ENCODE data around the gene CRTC2. TPM values are rescaled to one million over a fixed set of nuclear protein-coding genes. Genes with fewer than 3 reads are reported as not detected.

Gene CRTC2
- total RNA-seq, 1 donor from 2014 or later: 47.3 TPM

DNA sequence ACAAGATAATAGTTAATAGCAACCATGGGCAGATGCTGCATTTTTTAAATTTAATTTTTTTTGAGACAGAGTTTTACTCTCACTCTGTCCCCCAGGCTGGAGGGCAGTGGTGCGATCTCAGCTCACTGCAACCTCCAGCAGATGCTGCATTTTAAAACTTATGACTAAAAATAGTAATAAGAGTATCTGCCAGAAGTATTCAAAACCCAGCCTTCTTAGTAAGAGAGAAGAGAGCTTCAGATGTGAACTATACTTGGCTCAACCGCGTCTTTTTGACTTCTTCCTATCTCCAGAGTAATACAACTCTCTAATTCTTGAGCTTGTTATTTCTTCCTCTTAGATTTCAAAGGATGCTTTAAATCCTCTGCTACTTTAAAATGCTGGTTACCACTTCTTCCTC, 36.8 kb upstream of the CRTC2 start:
- Mint-ChIP-seq H3K27ac (ENCODE audit: unreplicated experiment) (no peak overlapping the region), H3K27me3 (ENCODE audit: unreplicated experiment) (peaks cover 2% of the 10 kb centered on the region), H3K9me3 (ENCODE audit: unreplicated experiment) (peaks cover 4% of the 10 kb centered on the region), H3K36me3 (ENCODE audit: unreplicated experiment) (no peaks in the 10 kb centered on the region), H3K4me3 (ENCODE audit: unreplicated experiment) (no peak overlapping the region), H3K4me1 (ENCODE audit: low read depth, unreplicated experiment) (peaks cover 7% of the 10 kb centered on the region)
- DNase-seq: no peak
- TF ChIP-seq, protein P1, sequence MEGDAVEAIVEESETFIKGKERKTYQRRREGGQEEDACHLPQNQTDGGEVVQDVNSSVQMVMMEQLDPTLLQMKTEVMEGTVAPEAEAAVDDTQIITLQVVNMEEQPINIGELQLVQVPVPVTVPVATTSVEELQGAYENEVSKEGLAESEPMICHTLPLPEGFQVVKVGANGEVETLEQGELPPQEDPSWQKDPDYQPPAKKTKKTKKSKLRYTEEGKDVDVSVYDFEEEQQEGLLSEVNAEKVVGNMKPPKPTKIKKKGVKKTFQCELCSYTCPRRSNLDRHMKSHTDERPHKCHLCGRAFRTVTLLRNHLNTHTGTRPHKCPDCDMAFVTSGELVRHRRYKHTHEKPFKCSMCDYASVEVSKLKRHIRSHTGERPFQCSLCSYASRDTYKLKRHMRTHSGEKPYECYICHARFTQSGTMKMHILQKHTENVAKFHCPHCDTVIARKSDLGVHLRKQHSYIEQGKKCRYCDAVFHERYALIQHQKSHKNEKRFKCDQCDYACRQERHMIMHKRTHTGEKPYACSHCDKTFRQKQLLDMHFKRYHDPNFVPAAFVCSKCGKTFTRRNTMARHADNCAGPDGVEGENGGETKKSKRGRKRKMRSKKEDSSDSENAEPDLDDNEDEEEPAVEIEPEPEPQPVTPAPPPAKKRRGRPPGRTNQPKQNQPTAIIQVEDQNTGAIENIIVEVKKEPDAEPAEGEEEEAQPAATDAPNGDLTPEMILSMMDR (IDR thresholded peaks at IDR 0.05; ENCODE audit: partially characterized antibody, unreplicated experiment): no peak

DNA sequence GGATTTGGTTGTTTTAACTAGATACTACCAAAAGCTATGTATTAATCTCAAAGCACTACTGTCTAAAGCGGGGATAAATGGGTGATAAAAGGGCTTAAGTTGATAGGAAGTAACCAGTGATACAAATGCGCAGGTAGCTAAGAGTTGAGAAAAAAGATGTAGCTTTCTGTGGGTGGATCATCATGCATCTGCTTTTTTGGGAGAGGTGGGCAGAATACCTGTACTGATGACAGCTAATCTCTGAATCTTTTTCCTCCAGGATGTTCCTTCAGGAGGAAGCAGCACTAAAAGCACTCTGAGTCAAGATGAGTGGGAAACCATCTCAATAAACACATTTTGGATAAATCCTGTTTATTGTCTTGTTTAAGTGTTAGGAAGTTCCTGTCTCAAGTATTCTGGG, 33.4 kb upstream of the CRTC2 start:
- Mint-ChIP-seq H3K27me3 (ENCODE audit: unreplicated experiment) (peaks cover 4% of the 10 kb centered on the region), H3K36me3 (ENCODE audit: unreplicated experiment) (no peaks in the 10 kb centered on the region), H3K4me1 (ENCODE audit: low read depth, unreplicated experiment) (peaks cover 9% of the 10 kb centered on the region), H3K27ac (ENCODE audit: unreplicated experiment) (no peak overlapping the region), H3K9me3 (ENCODE audit: unreplicated experiment) (peaks cover 6% of the 10 kb centered on the region), H3K4me3 (ENCODE audit: unreplicated experiment) (peak overlapping the region; percentile 93)
- no peak for DNase-seq
- TF ChIP-seq, protein P1 (IDR thresholded peaks at IDR 0.05; ENCODE audit: partially characterized antibody, unreplicated experiment): no peak

DNA sequence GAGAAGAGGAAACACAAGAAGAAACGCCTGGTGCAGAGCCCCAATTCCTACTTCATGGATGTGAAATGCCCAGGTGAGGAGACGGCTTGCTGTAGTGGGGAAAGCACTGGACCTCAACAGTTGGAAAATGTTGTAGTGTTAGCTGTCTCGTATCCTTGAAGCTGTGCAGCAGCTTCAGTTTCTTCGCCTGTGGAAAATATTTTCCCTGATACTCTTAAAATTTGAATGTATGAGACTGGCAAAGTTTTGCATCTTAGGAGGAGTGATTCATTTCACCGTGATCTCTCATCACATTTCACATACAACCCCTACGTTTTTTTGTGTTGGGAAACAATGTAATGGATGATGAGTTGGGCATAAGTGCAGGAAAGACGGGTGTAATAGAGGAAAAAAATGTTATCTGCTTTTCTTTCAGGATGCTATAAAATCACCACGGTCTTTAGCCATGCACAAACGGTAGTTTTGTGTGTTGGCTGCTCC, 32.8 kb upstream of the CRTC2 start:
- peaks cover 7% of the 10 kb centered on the region for H3K27me3 Mint-ChIP-seq (ENCODE audit: unreplicated experiment)
- H3K4me3 Mint-ChIP-seq (ENCODE audit: unreplicated experiment): peak overlapping the region; percentile 93
- no peak for DNase-seq
- H3K9me3 Mint-ChIP-seq (ENCODE audit: unreplicated experiment): peaks cover 6% of the 10 kb centered on the region
- H3K4me1 Mint-ChIP-seq (ENCODE audit: low read depth, unreplicated experiment): peaks cover 13% of the 10 kb centered on the region
- no peaks in the 10 kb centered on the region for H3K36me3 Mint-ChIP-seq (ENCODE audit: unreplicated experiment)
- TF ChIP-seq, protein P1 (IDR thresholded peaks at IDR 0.05; ENCODE audit: partially characterized antibody, unreplicated experiment): no peak
- H3K27ac Mint-ChIP-seq (ENCODE audit: unreplicated experiment): peak overlapping the region; percentile 94

DNA sequence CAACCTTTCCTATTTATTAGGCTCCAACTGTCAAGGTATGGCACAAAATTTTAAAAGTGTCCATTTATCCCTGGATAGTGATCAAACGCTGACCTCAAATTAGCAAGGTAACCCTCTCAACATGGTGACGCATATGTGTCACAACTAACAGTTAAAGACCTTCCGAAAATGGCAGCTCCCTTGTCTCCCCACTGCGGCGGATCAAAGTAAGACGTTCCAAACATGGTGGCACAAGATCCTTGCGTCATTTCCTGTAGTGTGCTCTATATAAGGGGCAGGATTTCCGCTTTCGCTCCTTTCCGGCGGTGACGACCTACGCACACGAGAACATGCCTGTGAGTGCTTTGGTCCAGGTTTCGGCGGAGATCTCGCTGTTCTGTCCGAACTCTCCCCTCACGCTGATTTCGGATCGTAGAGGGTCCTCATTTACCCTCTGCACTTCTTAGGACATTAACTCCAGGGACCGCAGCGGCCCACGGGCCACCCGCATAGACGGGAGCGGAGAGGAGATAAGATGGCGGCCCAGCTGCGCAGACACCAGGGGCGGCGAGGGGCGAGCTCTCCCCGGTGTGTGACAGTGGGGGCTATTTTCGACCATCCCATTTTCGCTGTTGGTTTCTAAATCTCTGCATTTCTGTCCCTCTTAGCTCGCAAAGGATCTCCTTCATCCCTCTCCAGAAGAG, 32.2 kb upstream of the CRTC2 start, which contains the start of gene RPS27:
RPS27 (plus strand) TSS at position 295 of the 683 bp plus-strand sequence; CDS start at position 330, 35 bp downstream.
- H3K4me3 Mint-ChIP-seq (ENCODE audit: unreplicated experiment): peak within 1 kb of the TSS; percentile 93

More for the DNA sequence above, 32.2 kb upstream of the CRTC2 start, which contains the start of gene RPS27:
- Mint-ChIP-seq H3K36me3 (ENCODE audit: unreplicated experiment) (no peaks in the 10 kb centered on the region), H3K27ac (ENCODE audit: unreplicated experiment) (peak within 1 kb of the TSS; percentile 94), H3K27me3 (ENCODE audit: unreplicated experiment) (peaks cover 10% of the 10 kb centered on the region), H3K9me3 (ENCODE audit: unreplicated experiment) (peaks cover 6% of the 10 kb centered on the region), H3K4me1 (ENCODE audit: low read depth, unreplicated experiment) (peaks cover 17% of the 10 kb centered on the region)
- DNase-seq: peak; percentile 68
- TF ChIP-seq, protein P1 (IDR thresholded peaks at IDR 0.05; ENCODE audit: partially characterized antibody, unreplicated experiment): no peak
